A549 (cell line): ENCODE data around the gene ZBTB45. TPM values are rescaled to one million over a fixed set of nuclear protein-coding genes. Genes with fewer than 3 reads are reported as not detected.

ENCODE experiments used
- ATAC-seq, 2 experiments: fragments of 200-7000 bp in 1 of 2; fragments of >200 bp in 1 of 2; cut with Nextera tagmentation in 1 of 2; cut with Tn5 transposase in 1 of 2; 3 replicates each; pipeline versions ENCODE4 v1.8.0 to v1.9.1; 2018 to 2020; ENCODE audit warnings: mild to moderate bottlenecking in 1 of 2, moderate library complexity in 1 of 2
- CTCF ChIA-PET: fragments of 300-600 bp; sonication (Branson Sonifier 250); formaldehyde crosslinking; extraction: SDS; loops from one replicate; lab custom pipeline; 2021; ENCODE audit warnings: antibody characterized with exemption, inconsistent platforms; lab: Yijun Ruan, JAX
- POLR2A ChIA-PET: fragments of 350-600 bp; formaldehyde crosslinking; extraction: SDS; loops from one replicate; lab custom pipeline; 2021; ENCODE audit warnings: antibody characterized with exemption, inconsistent platforms; lab: Yijun Ruan, JAX
- DNase-seq, 2 experiments: peaks; one replicate each; pipeline versions ENCODE4 v3.0.0 to v3.0.0-alpha.2; 2011 to 2016; ENCODE audit warnings: low read depth in 1 of 2, low spot score in 1 of 2
- FAIRE-seq: peaks from 2 replicates; lab custom pipeline; 2011; peaks lifted over from hg19 to GRCh38; lab: Jason Lieb, UNC
- H3K27ac ChIP-seq, 2 experiments: fragments of >200 bp; sonication (Bioruptor Twin); formaldehyde crosslinking; 3 replicates each; pipeline ENCODE4 v1.5.1; 2016 to 2017
- H3K4me1 ChIP-seq: fragments of >200 bp; sonication (Bioruptor Twin); formaldehyde crosslinking; 3 replicates; pipeline ENCODE4 v1.6.1; 2016
- H3K4me2 ChIP-seq: fragments of >200 bp; sonication (Bioruptor Twin); formaldehyde crosslinking; 3 replicates; pipeline ENCODE4 v1.6.1; 2016
- H3K4me3 ChIP-seq: fragments of >200 bp; sonication (Bioruptor Twin); formaldehyde crosslinking; 3 replicates; pipeline ENCODE4 v1.5.1; 2016
- H3K9me3 ChIP-seq: fragments of >200 bp; sonication (Bioruptor Twin); formaldehyde crosslinking; 3 replicates; pipeline ENCODE4 v1.6.1; 2016
- CBX8 ChIP-seq: fragments of 200-600 bp; sonication (generic); IDR thresholded peaks from 2 replicates; pipeline ENCODE4 v1.6.1; 2016
- CHD4 ChIP-seq: fragments of 200-600 bp; sonication (generic); IDR thresholded peaks from 2 replicates; pipeline ENCODE4 v1.6.1; 2016; ENCODE audit warnings: antibody characterized with exemption, mild to moderate bottlenecking, borderline replicate concordance
- EHF ChIP-seq: fragments of 250-450 bp; sonication (Bioruptor Pico); IDR thresholded peaks from 2 replicates; pipeline ENCODE4 v1.5.0; 2020; ENCODE audit warnings: mild to moderate bottlenecking
- EHMT2 ChIP-seq: fragments of 200-600 bp; sonication (generic); IDR thresholded peaks from 2 replicates; pipeline ENCODE4 v1.6.1; 2016; ENCODE audit warnings: antibody characterized with exemption, low read depth, mild to moderate bottlenecking, moderate library complexity
- FOSL2 ChIP-seq, 2 experiments: fragments of 450-650 bp in 1 of 2; fragments of >200 bp in 1 of 2; sonication (Bioruptor Twin) in 1 of 2; formaldehyde crosslinking; IDR thresholded peaks; 2 replicates each; pipeline versions ENCODE4 v1.5.0 to v1.6.1; 2016 to 2020; ENCODE audit warnings: mild to moderate bottlenecking in 1 of 2, moderate library complexity in 1 of 2
- HOXB13 ChIP-seq: fragments of 250-450 bp; sonication (Bioruptor Pico); IDR thresholded peaks from 2 replicates; pipeline ENCODE4 v1.5.0; 2020; ENCODE audit warnings: low read depth, mild to moderate bottlenecking, moderate library complexity
- KDM5A ChIP-seq: fragments of 200-600 bp; sonication (generic); IDR thresholded peaks from 2 replicates; pipeline ENCODE4 v1.6.1; 2016; ENCODE audit warnings: antibody characterized with exemption, mild to moderate bottlenecking
- MAZ ChIP-seq: fragments of 150-350 bp; IDR thresholded peaks from 2 replicates; pipeline ENCODE4 v1.6.1; 2014; ENCODE audit warnings: antibody characterized with exemption, low read depth, low read length, borderline replicate concordance
- MYC ChIP-seq: IDR thresholded peaks from 2 replicates; pipeline ENCODE4 v1.6.1; 2012; ENCODE audit warnings: mild to moderate bottlenecking, inconsistent platforms, low read length, improper control_type of control experiment, borderline replicate concordance
- NPAS2 ChIP-seq: fragments of 250-450 bp; sonication (Bioruptor Pico); IDR thresholded peaks from 2 replicates; pipeline ENCODE4 v1.8.0; 2022; ENCODE audit warnings: mild to moderate bottlenecking, moderate library complexity, borderline replicate concordance
- POLR2A ChIP-seq: IDR thresholded peaks from 2 replicates; pipeline ENCODE4 v1.6.1; 2012; ENCODE audit warnings: mild to moderate bottlenecking, low read length
- POLR2AphosphoS2 ChIP-seq: conservative IDR thresholded peaks from 2 replicates; pipeline ENCODE4 v1.6.1; 2012; ENCODE audit warnings: low read length, improper control_type of control experiment, inconsistent platforms
- RAD21 ChIP-seq, 2 experiments: fragments of >200 bp in 1 of 2; sonication (Bioruptor Twin) in 1 of 2; formaldehyde crosslinking in 1 of 2; IDR thresholded peaks in 1 of 2; conservative IDR thresholded peaks in 1 of 2; 2 replicates in 1 of 2; 3 replicates in 1 of 2; pipeline ENCODE4 v1.6.1; 2012 to 2018; ENCODE audit warnings: inconsistent platforms in 1 of 2
- USF2 ChIP-seq: fragments of 450-650 bp; IDR thresholded peaks from 2 replicates; pipeline ENCODE4 v1.6.1; 2014; ENCODE audit warnings: antibody characterized with exemption
- ZC3H11A ChIP-seq: fragments of 450-650 bp; IDR thresholded peaks from 2 replicates; pipeline ENCODE4 v1.6.1; 2014; ENCODE audit warnings: antibody characterized with exemption, mild to moderate bottlenecking
- WGBS: methylation state at CpG from one replicate; pipeline ENCODE4 v1.1.6; 2017; ENCODE audit errors: missing lambda C conversion rate; 5-methylcytosine and 5-hydroxymethylcytosine counted together
- polyA plus RNA-seq, 4 experiments: library from polyadenylated mRNA; depleted of rRNA in 3 of 4; stranded (reverse); fragments of >200 nt; fragmentation: RNase III in 1 of 4; extraction: RNeasy Plus Mini Kit Qiagen cat#74134 plus additional on column Dnase treatment in 1 of 4; gene quantifications; 2 replicates in 3 of 4; 3 replicates in 1 of 4; pipeline ENCODE4 v1.2.3, GENCODE V29; 2011 to 2017
- TF ChIP-seq, protein P1 (sequence below): fragments of 250-450 bp; sonication (Bioruptor Pico); IDR thresholded peaks from 2 replicates; pipeline ENCODE4 v1.5.0; 2021; ENCODE audit warnings: mild to moderate bottlenecking, moderate library complexity, borderline replicate concordance
- TF ChIP-seq, protein P2 (sequence below): fragments of >200 bp; sonication (Bioruptor Twin); formaldehyde crosslinking; IDR thresholded peaks from 2 replicates; pipeline ENCODE4 v1.6.1; 2016

ZBTB45 gene
- polyA plus RNA-seq, 2 of the 4 experiments (the other 2 are of a cell fraction) = 6.4 to 13.4 TPM

GRCh38 chr19:58568453-58569130 lies 49.0 kb upstream of the ZBTB45 start:
- POLR2A ChIA-PET = interaction anchor here (1.5 kb wide), 1 partner anchor 9 kb away, joined by 7 read pairs; no protein-coding TSS in a partner anchor
- DNase-seq = no peak
- H3K4me3 ChIP-seq = no peak overlapping the region
- TF ChIP-seq, protein P1, sequence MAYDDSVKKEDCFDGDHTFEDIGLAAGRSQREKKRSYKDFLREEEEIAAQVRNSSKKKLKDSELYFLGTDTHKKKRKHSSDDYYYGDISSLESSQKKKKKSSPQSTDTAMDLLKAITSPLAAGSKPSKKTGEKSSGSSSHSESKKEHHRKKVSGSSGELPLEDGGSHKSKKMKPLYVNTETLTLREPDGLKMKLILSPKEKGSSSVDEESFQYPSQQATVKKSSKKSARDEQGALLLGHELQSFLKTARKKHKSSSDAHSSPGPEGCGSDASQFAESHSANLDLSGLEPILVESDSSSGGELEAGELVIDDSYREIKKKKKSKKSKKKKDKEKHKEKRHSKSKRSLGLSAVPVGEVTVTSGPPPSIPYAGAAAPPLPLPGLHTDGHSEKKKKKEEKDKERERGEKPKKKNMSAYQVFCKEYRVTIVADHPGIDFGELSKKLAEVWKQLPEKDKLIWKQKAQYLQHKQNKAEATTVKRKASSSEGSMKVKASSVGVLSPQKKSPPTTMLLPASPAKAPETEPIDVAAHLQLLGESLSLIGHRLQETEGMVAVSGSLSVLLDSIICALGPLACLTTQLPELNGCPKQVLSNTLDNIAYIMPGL (CRISPR knock-in tag) = no peak
- TF ChIP-seq POLR2AphosphoS2 (no peak; the same call in 1 of the 2 replicates), POLR2A (no peak), ZC3H11A (no peak), MYC (no peak), KDM5A (no peak), HOXB13 (no peak), FOSL2 (IDR thresholded peaks at IDR 0.05) (no peak), FOSL2 (CRISPR knock-in tag; IDR thresholded peaks at IDR 0.05) (no peak), CHD4 (no peak), CBX8 (no peak), MAZ (no peak), RAD21 (conservative IDR thresholded peaks at IDR 0.05 in 1 of 2, IDR thresholded peaks at IDR 0.05 in 1 of 2) (no peak), NPAS2 (CRISPR knock-in tag) (no peak), EHF (CRISPR knock-in tag) (no peak), EHMT2 (no peak)
- TF ChIP-seq, protein P2, sequence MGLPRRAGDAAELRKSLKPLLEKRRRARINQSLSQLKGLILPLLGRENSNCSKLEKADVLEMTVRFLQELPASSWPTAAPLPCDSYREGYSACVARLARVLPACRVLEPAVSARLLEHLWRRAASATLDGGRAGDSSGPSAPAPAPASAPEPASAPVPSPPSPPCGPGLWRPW = no peak
- TF ChIP-seq, all 56 proteins: peak for 0
- peaks cover 7% of the 10 kb centered on the region for H3K4me1 ChIP-seq
- no peak for FAIRE-seq
- no peak for ATAC-seq
- 87% methylated on average over 4 of the region's 4 CpGs for WGBS
- no peak overlapping the region for H3K4me2 ChIP-seq
- H3K27ac ChIP-seq = no peak overlapping the region
- CTCF ChIA-PET = interaction anchor here (1.1 kb wide), 1 partner anchor 13 kb away, joined by 4 read pairs; no protein-coding TSS in a partner anchor
- H3K9me3 ChIP-seq = no peaks in the 10 kb centered on the region

GRCh38 chr19:58566989-58567388 lies 47.4 kb upstream of the ZBTB45 start:
- Histone ChIP-seq H3K27ac (no peak overlapping the region), H3K4me2 (no peak overlapping the region), H3K4me3 (no peak overlapping the region), H3K9me3 (no peaks in the 10 kb centered on the region), H3K4me1 (peaks cover 3% of the 10 kb centered on the region; the same call in 2 of the 3 replicates)
- TF ChIP-seq USF2 = no peak
- TF ChIP-seq, protein P1 (CRISPR knock-in tag) = no peak
- no peak for DNase-seq
- no peak for ATAC-seq
- FAIRE-seq = no peak
- 94% methylated on average over 5 of the region's 5 CpGs for WGBS
- ChIA-PET CTCF (interaction anchor here (1.3 to 1.7 kb wide), 2 partner anchors 8 to 48 kb away, joined by 4 to 6 read pairs; partner anchors contain the start of gene ZBTB45), POLR2A (interaction anchor here (1.1 kb wide), 1 partner anchor 23 kb away, joined by 5 read pairs; the partner anchor contains the start of gene TRIM28)
